Breast epithelium (tissue), 3 donors: ENCODE measurements around the gene BNC1.

Source experiments
- POLR2A ChIP-seq: fragments of 450-650 bp; IDR thresholded peaks from one replicate; pipeline ENCODE4 v1.6.1; 2016; ENCODE audit warnings: antibody characterized with exemption, mild to moderate bottlenecking, moderate library complexity
- POLR2AphosphoS5 ChIP-seq, 3 donors: sonication (generic); formaldehyde crosslinking; IDR thresholded peaks; one replicate each; pipeline ENCODE4 v1.6.1; 2017; ENCODE audit warnings: antibody characterized with exemption in 3 of 3
- TF ChIP-seq, protein P1 (sequence below), 3 donors: fragments of 450-650 bp; IDR thresholded peaks; one replicate each; pipeline ENCODE4 v1.5.1; 2016 to 2017; ENCODE audit warnings: antibody characterized with exemption in 3 of 3, mild to moderate bottlenecking in 3 of 3, moderate library complexity in 3 of 3

DNA sequence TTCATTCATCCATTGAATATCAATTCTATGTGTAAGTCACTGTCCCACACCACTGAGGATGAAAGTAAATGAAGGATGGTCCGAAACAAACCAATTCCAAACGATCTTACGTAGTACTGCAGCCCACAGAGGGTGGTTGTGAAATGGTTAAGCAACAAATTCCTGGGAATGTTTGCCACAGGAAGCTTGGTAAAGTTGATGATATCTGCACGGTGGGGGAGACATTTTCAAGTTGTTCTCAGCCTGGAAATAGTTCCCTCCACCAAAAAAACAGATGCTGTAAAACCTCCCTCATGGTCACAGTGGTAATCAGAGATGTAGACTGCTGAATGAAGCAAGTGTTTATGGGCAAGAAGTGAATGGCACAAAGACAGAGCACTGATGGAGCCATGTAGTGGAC lies 35.9 kb upstream of the BNC1 start:
- TF ChIP-seq, protein P1, sequence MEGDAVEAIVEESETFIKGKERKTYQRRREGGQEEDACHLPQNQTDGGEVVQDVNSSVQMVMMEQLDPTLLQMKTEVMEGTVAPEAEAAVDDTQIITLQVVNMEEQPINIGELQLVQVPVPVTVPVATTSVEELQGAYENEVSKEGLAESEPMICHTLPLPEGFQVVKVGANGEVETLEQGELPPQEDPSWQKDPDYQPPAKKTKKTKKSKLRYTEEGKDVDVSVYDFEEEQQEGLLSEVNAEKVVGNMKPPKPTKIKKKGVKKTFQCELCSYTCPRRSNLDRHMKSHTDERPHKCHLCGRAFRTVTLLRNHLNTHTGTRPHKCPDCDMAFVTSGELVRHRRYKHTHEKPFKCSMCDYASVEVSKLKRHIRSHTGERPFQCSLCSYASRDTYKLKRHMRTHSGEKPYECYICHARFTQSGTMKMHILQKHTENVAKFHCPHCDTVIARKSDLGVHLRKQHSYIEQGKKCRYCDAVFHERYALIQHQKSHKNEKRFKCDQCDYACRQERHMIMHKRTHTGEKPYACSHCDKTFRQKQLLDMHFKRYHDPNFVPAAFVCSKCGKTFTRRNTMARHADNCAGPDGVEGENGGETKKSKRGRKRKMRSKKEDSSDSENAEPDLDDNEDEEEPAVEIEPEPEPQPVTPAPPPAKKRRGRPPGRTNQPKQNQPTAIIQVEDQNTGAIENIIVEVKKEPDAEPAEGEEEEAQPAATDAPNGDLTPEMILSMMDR (IDR thresholded peaks at IDR 0.05) = no peak
- TF ChIP-seq POLR2AphosphoS5 (IDR thresholded peaks at IDR 0.05) (no peak), POLR2A (no peak)
